IPS DF 19.7 (cell line): ENCODE results near the gene TBL3.
"Not testable (repeated sequence)": the region's sequence is repeated elsewhere in the genome, so short reads cannot be mapped to it uniquely, and the experiment has no call there.

ENCODE experiments used
- DNase-seq: peaks from one replicate; pipeline ENCODE4 v3.0.0-alpha.2; 2013; ENCODE audit warnings: low read depth, low spot score

Gene TBL3

DNA sequence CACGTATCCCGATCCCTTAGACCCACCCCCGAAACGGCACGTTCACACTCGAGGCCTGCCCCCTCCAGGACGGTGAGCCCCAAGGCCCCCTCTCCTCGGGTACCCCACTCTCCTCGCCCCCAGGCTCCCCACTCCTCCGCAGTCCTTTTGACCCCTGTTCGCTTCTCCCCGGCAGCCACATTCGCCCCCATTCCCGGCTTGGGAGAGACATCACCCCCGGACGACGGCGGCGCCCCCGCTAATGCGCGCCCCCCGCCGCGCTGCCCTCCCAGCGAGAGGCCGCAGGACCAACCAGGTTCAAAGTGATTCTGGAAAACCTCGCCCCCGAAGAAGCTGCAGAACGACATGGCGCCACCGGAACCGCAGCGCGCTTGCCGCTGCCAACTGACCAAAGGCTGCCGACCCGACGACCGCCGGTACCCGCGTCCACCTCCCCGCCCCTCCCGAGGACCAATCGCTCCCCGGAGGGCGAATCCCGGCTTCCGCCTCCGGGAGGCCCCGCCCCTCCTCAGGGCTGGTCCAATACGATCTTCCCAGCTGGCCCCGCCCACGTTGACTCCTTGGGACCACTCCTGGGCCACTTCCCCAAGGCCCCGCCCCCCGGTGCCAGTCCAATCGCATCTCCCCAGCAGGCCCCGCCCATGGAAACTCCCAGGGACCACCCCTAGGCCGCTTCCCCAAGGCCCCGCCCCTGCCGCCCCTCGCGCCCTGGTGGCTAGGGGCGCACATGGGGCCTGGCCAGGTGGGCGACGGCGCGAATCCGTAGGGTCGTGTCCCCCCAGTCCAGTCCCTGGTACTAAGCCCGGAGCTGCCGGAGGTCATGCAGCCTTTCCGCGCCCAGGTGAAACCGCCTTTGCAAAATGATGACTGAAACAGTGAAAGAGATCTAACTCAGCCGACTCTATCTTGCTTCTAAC is 28.8 kb upstream of the TBL3 start, which contains the start of gene MSRB1:
MSRB1 (minus strand) TSS at position 390 of the 917 bp plus-strand sequence; CDS start at position 347, 43 bp downstream.
- DNase-seq: no peak

DNA sequence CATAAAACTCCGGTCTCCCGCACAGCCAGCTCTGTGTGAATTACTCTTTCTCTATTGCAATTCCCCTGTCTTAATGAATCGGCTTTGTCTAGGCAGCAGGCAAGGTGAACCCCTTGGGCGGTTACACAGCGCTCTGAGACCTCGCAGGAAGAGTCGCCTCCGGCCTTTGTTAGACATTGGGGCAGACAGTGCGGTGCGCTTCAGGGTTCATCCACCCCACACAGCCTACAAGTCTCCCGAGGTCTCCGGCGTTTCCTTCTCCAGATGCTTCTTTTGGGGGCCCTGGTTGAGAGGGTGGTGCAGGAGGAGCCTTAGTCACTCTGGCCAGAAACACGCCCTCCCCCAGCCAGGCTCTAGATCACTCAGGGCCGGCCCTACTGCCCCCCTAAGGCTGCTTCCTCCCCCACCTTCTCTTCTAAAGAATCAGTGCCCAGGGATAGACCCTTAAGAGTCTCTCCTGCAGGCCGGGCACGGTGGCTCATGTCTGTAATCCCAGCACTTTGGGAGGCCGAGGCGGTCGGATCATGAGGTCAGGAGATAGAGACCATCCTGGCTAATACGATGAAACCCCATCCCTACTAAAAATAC is 27.1 kb upstream of the TBL3 start:
- no peak for DNase-seq

DNA sequence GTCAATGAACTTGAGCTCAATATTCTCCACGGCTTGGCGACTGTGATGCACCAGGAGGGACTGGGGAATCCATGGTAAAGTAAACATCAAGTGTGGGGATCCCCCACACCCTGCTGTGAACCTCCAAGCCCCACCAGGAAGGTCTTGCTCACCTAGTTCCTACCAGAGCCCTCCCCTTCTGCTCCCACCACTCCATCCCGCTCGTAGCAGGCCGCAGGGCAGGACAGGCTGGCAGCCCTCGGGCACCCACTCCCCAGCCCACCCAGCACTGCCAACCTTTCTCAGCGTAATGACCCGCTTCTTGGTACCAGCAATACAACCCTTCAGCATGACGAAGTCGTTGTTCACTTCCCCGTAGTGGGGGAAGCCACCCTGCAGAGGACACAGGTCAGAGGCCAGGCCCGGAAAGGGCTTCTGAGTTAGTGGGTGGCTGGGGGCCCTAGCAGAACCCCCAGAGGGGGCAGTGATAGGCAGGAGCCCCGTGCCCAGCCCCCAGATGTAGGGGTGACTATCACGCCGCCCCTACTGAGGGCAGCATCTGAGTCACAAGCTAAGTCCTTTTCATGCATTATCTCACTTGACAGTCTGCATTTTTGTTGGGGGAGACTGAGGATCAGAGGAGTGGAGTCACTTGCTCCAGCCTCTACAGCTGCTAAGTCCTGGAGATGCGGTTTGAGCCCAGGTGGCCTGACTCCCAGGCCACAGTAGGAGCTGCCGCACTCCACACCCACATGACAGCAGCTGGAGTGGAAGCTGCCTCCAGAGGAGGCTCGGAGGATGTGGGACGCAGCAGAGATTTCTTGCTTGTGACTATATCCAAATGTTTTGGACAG is 26.1 kb upstream of the TBL3 start:
- no peak for DNase-seq

DNA sequence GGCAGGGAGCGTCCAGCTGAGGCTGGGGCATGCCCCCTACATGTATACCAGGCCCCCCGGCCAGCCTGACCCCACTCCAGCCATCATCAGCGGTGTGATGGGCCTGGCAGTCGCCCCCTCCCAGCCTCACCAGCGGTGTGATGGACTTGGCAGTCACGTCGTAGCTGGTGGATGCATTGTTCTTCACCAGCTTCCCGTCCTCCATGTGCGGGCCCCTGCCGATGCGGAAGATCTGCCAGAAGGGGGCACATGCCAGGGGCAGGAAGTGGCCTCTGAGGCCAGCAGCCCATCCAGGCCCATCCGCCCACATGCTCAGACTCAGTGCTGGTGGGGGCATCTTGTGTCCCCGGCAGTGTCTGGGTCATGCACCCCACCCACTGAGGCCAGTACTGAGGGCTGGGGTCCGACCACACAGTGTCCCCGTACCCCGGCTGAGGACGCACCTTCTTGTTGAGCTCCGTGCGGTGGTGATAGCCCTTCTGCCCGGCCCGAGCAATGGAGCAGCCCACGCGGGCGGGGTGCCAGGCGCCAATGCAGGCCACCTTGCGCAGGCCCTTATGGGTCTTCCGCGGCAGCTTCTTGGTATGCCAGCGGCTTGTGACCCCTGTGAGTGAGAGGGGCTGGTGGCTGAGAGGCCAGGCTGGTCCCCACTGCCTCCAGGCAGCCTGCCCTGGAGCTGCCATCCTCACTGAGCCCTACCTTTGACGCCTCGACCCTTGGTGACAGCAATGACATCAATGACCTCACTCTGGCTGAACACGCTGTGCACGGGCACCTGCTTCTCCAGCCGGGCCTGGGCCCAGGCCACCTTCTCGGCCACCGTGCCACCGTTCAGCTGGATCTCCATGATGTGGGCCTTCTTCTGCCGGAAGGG is 25.1 kb upstream of the TBL3 start:
- DNase-seq: no peak

DNA sequence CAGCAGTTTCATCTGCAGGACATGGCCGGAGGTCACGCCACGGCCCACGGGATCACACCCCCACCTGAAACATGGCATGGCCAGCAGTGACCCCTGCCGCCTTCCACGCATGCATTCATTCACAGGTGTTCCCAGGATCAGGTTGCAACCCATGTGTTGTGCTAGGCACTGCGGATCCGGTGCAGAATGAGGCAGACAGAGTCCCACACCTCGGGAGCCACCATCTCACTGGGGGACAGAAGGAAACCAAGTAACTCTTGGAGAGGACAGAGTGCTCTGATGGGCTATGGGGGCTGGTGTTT is 24.5 kb upstream of the TBL3 start:
- DNase-seq: no peak

DNA sequence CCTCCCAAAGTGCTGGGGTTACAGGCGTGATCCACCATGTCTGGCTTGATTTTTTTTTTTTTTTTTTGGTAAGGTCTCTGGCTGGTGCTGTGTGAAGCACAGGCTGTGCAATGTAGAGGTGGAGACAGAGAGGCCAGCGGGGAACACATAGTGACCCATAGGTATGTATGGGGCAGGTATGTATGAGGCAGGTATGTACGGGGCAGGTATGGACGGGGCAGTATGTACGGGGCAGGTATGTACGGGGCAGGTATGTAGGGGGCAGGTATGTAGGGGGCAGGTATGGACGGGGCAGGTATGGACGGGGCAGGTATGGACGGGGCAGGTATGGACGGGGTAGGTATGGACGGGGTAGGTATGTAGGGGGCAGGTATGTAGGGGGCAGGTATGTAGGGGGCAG is 22.3 kb upstream of the TBL3 start:
- DNase-seq: no peak

DNA sequence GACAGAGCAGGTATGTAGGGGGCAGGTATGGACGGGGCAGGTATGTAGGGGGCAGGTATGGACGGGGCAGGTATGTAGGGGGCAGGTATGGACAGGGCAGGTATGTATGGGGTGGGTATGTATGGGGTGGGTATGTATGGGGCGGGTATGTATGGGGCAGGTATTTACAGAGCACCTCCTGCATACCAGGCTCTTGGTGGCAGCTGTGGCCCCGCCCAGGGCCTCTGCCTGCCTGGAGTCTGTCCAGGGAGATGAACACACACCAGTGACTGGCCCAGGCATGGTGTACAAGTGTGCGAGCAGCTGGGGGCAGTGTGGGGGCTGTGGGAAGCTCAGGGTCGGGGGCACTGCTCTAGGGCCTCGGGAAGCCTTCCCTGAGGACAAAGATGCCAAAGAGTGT is 21.8 kb upstream of the TBL3 start:
- no peak for DNase-seq

DNA sequence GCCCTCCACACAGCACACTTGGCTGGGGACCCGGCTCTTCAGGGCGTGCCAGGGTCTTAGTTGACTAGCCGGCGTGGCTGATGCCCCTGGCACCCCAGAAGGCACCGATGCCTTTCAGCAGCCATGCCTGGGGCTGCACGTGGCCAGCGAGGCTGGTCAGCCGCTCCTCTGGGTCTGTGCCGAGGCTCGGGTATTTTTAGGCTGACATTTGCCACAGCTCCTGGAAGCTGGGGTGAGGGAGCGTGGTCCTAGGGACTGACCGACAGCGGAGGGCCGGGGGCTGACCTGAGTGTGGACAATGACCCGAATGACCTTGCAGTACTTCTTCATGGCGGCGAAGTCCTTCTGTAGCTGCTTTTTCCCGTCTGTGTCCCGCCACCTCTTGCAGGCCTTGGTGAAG is 21.3 kb upstream of the TBL3 start:
- DNase-seq: no peak

DNA sequence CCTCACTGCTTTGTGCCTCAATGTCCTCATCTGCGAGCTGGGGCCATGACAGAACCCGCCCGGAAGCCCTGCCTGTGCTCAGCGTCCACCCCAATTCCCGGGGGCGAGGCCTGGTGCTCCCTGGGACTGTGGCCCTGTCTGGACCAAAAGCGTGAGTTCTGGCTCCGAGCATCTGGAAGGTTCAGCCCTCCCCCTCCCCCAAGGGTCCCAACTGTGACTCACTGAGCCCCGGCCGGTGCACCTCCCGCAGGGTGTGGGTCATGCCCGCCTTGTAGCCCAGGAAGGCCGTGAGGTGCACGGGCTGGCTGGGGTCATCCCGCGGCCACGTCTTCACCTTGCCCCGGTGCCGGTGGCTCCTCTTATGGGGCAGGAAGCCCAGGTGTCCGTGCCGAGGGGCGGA is 18.1 kb upstream of the TBL3 start:
- no peak for DNase-seq

DNA sequence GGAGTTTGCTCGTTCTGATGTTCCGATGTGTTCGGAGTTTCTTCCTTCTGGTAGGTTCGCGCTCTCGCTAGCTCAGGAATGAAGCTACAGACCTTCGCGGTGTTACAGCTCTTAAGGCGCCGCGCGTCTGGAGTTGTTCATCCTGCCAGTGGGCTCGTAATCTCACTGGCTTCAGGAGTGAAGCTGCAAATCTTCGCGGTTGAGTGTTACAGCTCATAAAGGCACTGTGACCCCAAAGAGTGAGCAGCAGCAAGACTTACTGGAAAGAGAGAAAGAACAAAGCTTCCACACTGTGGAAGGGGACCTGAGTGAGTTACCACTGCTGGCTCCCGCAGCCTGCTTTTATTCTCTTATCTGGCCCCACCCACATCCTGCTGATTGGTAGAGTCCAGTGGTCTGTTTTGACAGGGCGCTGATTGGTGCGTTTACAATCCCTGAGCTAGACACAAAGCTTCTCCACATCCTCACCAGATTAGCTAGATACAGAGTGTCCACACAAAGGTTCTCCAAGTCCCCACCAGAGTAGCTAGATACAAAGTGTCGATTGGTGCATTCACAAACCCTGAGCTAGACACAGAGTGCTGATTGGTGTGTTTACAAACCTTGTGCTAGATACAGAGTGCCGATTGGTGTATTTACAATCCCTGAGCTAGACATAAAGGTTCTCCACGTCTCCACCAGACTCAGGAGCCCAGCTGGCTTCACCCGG is 14.3 kb upstream of the TBL3 start:
- not testable (repeated sequence) for DNase-seq

DNA sequence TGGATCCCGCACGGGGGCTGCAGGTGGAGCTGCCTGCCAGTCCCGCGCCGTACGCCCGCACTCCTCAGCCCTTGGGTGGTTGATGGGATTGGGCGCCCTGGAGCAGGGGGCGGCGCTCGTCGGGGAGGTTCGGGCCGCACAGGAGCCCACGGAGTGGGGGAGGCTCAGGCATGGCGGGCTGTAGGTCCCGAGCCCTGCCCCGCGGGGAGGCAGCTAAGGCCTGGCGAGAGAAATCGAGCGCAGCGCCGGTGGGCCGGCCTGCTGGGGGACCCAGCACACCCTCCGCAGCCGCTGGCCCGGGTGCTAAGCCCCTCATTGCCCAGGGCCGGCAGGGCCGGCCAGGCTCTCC is 13.7 kb upstream of the TBL3 start:
- not testable (repeated sequence) for DNase-seq

DNA sequence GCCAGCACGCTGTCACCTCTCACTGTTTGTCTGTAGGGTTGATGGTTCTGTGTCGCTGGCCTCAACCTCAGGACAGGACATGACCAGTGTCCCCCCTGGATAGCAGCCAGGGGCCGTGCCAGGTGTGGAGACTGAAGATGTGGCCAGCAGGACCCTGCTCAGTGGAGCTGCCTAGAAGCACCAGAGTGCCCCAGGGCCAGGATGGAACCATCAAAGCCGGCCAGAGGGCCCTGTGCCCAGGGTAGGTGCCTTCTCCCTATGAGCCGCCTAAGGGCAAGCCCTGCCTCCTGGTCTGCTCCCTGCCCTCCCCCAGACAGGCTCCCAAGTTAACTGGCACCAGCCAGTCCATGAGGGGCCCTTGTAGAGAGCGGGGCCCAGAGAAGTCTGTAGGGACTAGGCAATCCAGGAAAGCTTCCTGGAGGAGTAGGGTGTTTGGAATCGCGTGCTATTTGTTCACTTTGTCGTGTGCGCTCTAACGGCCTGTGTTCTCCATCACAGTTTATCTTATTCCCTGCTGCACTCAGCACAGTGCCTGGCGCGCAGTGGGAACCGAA is 13.1 kb upstream of the TBL3 start:
- DNase-seq: no peak

DNA sequence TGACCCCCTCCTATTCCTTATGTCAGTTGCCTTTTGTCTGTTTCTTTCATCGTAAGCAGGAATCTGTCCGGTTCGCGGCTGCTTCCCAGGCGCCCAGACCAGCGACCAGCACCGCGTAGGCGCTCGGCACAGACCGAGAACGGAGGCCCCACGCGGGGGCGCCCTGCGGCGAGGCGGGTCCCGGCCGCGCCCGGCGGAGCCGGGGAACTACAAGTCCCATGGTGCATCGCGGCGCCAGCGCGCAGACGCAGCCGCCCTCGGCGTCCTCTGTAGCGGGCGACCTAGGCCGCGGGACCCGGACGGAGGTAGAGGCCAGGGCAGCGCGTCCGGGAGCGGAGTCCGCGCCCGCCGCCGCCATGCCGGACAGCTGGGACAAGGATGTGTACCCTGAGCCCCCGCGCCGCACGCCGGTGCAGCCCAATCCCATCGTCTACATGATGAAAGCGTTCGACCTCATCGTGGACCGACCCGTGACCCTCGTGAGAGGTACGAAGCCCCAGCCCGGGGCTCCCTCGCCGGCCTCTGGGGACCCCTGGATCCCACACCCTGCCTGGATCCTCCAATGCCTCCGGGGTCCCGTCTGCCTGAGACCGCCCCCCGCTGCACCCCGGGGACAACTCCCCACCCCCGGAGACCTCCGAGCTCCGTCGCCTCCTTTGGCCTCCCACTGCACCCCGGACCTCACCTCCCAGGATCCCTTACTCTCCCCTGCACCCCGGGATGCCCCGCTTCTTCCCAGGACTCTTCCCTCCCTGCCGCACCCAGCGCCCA is 12.4 kb upstream of the TBL3 start, which contains the start of gene NDUFB10:
NDUFB10 (plus strand) TSS at position 270 of the 771 bp plus-strand sequence; CDS start at position 357, 87 bp downstream.
- no peak for DNase-seq

DNA sequence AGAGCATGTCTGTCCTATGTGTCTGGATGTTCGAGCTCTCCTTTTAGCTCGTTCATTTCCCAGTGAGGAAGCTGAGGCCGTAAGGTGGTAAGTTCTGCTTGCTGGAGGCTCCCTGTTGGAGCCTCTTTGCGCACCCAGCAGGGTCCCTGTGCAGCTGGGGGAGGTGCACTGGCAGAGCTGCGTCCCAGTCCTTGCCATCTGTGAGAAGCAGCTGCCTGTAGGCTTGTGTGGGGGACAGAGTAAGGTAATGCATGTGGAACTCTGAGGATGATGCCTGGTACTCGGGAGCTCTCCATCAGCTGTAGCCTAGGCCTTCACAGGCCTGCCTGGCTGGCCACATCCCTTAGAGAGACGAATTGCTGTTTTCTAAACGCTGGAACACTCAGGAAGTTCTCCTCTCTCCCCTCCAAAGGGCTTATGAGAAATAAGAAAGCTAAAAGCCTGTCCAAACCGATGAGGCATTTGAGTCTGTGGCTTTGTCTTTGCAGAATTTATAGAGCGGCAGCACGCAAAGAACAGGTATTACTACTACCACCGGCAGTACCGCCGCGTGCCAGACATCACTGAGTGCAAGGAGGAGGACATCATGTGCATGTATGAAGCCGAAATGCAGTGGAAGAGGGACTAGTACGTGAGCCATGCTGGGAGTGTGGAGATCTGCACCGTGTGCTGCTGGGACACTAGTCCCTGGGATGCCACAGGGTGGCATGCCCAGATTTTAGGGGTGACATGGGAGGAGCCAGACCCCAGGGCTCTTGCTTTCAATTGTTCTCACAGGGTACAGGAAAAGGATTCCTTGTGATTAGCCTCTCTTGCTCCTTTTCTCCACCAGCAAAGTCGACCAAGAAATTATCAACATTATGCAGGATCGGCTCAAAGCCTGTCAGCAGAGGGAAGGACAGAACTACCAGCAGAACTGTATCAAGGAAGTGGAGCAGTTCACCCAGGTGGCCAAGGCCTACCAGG is 10.9 kb upstream of the TBL3 start:
- no peak for DNase-seq

DNA sequence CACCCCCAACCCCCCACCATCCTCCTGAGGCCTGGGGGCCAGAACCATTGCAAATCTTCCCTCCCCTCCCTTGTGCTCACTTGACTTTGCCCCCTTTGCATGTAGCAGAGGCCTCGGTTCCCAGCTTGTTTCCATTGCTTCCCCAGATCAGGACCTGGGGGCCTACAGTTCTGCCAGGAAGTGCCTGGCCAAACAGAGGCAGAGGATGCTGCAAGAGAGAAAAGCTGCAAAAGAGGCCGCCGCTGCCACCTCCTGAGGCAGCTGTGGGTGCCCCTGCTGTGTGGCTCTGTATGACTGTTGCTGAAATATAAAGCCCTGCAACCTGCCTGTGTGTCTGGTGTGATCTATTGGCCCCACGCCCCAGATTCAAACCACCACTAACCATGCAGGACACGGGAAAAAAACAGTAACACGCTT is 10.2 kb upstream of the TBL3 start:
- no peak for DNase-seq

DNA sequence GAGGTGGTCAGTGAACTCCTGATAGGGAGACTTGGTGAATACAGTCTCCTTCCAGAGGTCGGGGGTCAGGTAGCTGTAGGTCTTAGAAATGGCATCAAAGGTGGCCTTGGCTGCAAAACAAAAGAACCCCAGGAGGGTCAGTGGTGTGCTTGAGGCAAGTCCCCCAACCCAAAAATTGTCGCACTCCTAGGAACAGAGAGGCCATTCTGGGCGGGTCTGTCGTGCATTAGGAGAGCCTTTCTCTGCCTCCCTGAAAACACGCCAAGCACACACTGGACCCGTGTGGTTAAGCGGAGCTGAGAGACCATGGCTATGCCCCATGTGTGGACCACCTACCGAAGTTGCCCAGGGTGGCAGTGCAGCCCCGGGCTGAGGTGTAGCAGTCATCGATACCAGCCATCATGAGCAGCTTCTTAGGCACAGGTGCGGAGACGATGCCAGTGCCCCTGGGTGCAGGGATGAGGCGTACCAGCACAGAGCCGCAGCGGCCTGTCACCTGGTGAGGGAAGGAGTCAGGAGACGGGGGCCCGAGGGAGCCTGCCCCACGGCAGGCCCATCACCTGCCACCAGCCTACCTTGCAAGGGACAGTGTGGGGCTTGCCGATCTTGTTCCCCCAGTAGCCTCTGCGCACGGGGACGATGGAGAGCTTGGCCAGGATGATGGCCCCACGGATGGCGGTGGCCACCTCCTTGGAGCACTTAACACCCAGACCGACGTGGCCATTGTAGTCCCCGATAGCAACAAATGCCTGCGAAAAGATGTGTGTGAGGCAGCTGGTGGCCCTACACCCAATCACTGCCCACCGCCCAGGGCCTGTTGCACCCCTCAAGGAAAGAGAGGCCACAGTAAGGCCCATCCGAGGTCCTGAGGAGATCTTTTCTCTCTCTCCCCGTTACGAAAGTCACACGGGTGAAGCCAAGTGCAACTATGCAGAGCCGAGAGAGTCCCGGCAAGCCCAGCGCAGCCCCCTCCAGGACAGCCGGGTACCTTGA is 9.4 kb upstream of the TBL3 start:
- not testable (repeated sequence) for DNase-seq

DNA sequence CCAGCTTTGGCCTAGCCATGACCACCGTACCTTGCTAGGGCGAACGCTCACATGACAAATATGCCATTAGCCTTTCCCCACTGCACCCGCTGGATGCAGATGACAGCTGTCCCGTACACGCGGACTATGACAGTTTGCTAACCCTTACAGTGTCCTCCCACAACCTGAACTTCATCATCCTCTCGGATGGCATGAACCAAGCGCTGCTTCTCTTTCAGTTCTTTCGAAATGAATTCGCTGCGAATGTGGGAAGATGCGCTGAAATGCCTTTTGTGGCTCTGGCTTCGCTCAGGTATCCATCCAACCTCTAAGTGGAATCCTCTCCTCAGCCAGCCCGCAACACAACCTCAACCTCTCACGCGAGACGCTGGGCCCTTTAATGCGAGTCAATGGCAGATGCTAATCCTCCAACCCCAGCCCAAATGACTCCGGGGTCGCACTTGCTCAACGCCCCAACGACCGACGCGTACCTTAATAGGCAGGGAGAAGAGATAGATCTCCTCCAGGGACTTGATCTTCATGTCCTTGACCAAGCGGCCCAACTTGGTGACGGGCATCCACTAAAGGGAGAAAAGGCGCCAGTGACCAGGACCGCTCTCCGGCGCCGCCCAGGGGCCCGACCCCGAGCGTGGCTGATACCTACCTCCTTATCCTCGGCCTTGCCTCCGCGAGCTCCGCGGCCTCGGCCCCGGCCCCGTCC is 7.9 kb upstream of the TBL3 start:
- no peak for DNase-seq
